GM12878 (cell line): ENCODE results near the gene FREM2. TPM values are rescaled to one million over a fixed set of nuclear protein-coding genes. Genes with fewer than 3 reads are reported as not detected.

Source experiments
- ATAC-seq: fragments of 200-7000 bp; cut with Tn5 transposase; 3 replicates; pipeline ENCODE4 v1.9.1; 2020; ENCODE audit warnings: mild to moderate bottlenecking, moderate library complexity
- BruUV-seq: library from RNA; stranded (reverse); fragments of 400-500 nt; replicated peaks from 2 replicates; lab custom pipeline; 2021; lab: Mats Ljungman, UMichigan
- CTCF ChIA-PET: fragments of 300-600 bp; sonication (Branson Sonifier 250); formaldehyde crosslinking; extraction: SDS; loops from one replicate; lab custom pipeline; 2021; ENCODE audit warnings: inconsistent platforms; lab: Yijun Ruan, JAX
- POLR2A ChIA-PET: fragments of 350-600 bp; formaldehyde crosslinking; extraction: SDS; loops from one replicate; lab custom pipeline; 2021; ENCODE audit warnings: inconsistent platforms; lab: Charles Lee
- RAD21 ChIA-PET: fragments of 300-600 bp; sonication (Branson Sonifier 250); formaldehyde crosslinking; loops from one replicate; lab custom pipeline; 2023; ENCODE audit warnings: antibody characterized with exemption; ENCODE audit not compliant: unreplicated experiment; lab: Charles Lee
- SMC1A ChIA-PET: fragments of 300-600 bp; sonication (Branson Sonifier 250); formaldehyde crosslinking; loops from one replicate; lab custom pipeline; 2023; ENCODE audit not compliant: unreplicated experiment, uncharacterized antibody; lab: Charles Lee
- DNase-seq: peaks from one replicate; pipeline ENCODE4 v3.0.0-alpha.2; 2011; ENCODE audit warnings: low read depth, low spot score
- FAIRE-seq: peaks from 3 replicates; lab custom pipeline; 2011; peaks lifted over from hg19 to GRCh38; lab: Jason Lieb, UNC
- H2AFZ ChIP-seq: 2 replicates; pipeline ENCODE4 v1.6.0; 2011; ENCODE audit warnings: low read depth, low read length, control low read depth; ENCODE audit not compliant: control insufficient read depth
- H3K27ac ChIP-seq: 2 replicates; pipeline ENCODE4 v1.5.1; 2011; ENCODE audit warnings: control low read depth; ENCODE audit not compliant: control insufficient read depth, insufficient read depth
- H3K27me3 ChIP-seq, 2 experiments: replicated peaks in 1 of 2; 2 replicates each; pipeline versions ENCODE4 v1.6.0 to v1.6.1; 2011; ENCODE audit warnings: low read length in 1 of 2; ENCODE audit not compliant: control insufficient read depth in 2 of 2, insufficient read depth in 2 of 2
- H3K36me3 ChIP-seq, 2 experiments: 2 replicates each; pipeline ENCODE4 v1.5.1; 2011; ENCODE audit warnings: low read length in 1 of 2; ENCODE audit not compliant: control insufficient read depth in 2 of 2, insufficient read depth in 2 of 2
- H3K4me1 ChIP-seq: 2 replicates; pipeline ENCODE4 v1.6.1; 2011; ENCODE audit warnings: mild to moderate bottlenecking, low read length, moderate library complexity, mixed read lengths; ENCODE audit not compliant: control insufficient read depth, insufficient read depth
- H3K4me2 ChIP-seq: 2 replicates; pipeline ENCODE4 v1.6.0; 2011; ENCODE audit warnings: control low read depth; ENCODE audit not compliant: control insufficient read depth, insufficient read depth
- H3K4me3 ChIP-seq: fragments of 200-600 bp; sonication (generic); 2 replicates; pipeline ENCODE4 v1.5.1; 2016
- H3K79me2 ChIP-seq: 2 replicates; pipeline ENCODE4 v1.6.0; 2011; ENCODE audit warnings: low read length; ENCODE audit not compliant: control insufficient read depth, insufficient read depth
- H3K9ac ChIP-seq: 2 replicates; pipeline ENCODE4 v1.8.0; 2011; ENCODE audit warnings: low read length, control low read depth, mixed read lengths; ENCODE audit not compliant: control insufficient read depth, insufficient read depth
- H3K9me3 ChIP-seq: replicated peaks from 3 replicates; pipeline ENCODE4 v1.5.1; 2011; ENCODE audit warnings: mild to moderate bottlenecking, low read length; ENCODE audit not compliant: control insufficient read depth, insufficient read depth
- H4K20me1 ChIP-seq: 2 replicates; pipeline ENCODE4 v1.6.0; 2011; ENCODE audit not compliant: control insufficient read depth, insufficient read depth
- ATF7 ChIP-seq: fragments of 450-650 bp; IDR thresholded peaks from 2 replicates; pipeline ENCODE4 v1.6.1; 2016; ENCODE audit warnings: low read depth, mild to moderate bottlenecking
- CBX3 ChIP-seq: fragments of 200-600 bp; sonication (generic); IDR thresholded peaks from 2 replicates; pipeline ENCODE4 v1.6.1; 2016; ENCODE audit warnings: low read depth, borderline replicate concordance
- HDAC6 ChIP-seq: fragments of 200-600 bp; sonication (generic); IDR thresholded peaks from one replicate; pipeline ENCODE4 v1.8.0; 2017; ENCODE audit warnings: antibody characterized with exemption; ENCODE audit not compliant: unreplicated experiment
- SMAD1 ChIP-seq: fragments of 450-650 bp; IDR thresholded peaks from 2 replicates; pipeline ENCODE4 v1.6.1; 2018; ENCODE audit warnings: mild to moderate bottlenecking, low read depth; ENCODE audit not compliant: partially characterized antibody
- SMC3 ChIP-seq: IDR thresholded peaks from 2 replicates; pipeline ENCODE4 v1.6.1; 2011; ENCODE audit warnings: low read length, improper control_type of control experiment, borderline replicate concordance
- TBL1XR1 ChIP-seq: IDR thresholded peaks from 2 replicates; pipeline ENCODE4 v1.6.1; 2012; ENCODE audit warnings: low read depth, low read length, improper control_type of control experiment
- YY1 ChIP-seq: IDR thresholded peaks from 2 replicates; pipeline ENCODE4 v1.6.1; 2011; ENCODE audit warnings: low read depth, mild to moderate bottlenecking, low read length
- ZNF24 ChIP-seq: fragments of 450-650 bp; IDR thresholded peaks from 2 replicates; pipeline ENCODE4 v1.6.1; 2017; ENCODE audit warnings: antibody characterized with exemption, mild to moderate bottlenecking
- ZSCAN29 ChIP-seq: fragments of 450-650 bp; IDR thresholded peaks from 2 replicates; pipeline ENCODE4 v1.6.1; 2017; ENCODE audit warnings: mild to moderate bottlenecking, moderate library complexity
- WGBS: methylation state at CpG from one replicate; pipeline ENCODE4 v1.1.6; 2016; ENCODE audit warnings: low lambda C conversion rate; ENCODE audit not compliant: insufficient replicate concordance, insufficient coverage; ENCODE audit errors: missing lambda C conversion rate; 5-methylcytosine and 5-hydroxymethylcytosine counted together
- in situ Hi-C: fragments of 300-500 bp; cut with MboI; formaldehyde crosslinking; loops from 9 replicates; pipeline ENCODE4 v1.14.3; 2018; ENCODE audit warnings: mixed read lengths
- intact Hi-C: fragments of 100-400 bp; cut with micrococcal nuclease; formaldehyde crosslinking; loops from one replicate; pipeline ENCODE4 v1.14.2; 2022; ENCODE audit not compliant: unreplicated experiment
- polyA plus RNA-seq, 11 experiments: library from polyadenylated mRNA; depleted of rRNA in 4 of 11; unstranded in 6 of 11; stranded (reverse) in 5 of 11; fragments of >200 nt; fragmentation: Nextera tagmentation in 4 of 11; fragmentation: Illumina TruSeq in 1 of 11; extraction: Ambion mirVana in 4 of 11; extraction: Trizol in 1 of 11; gene quantifications; 1 replicate in 1 of 11; 2 replicates in 10 of 11; pipeline versions ENCODE4 v1.2.1 to v1.2.3, GENCODE V29; 2011 to 2016; ENCODE audit warnings: inconsistent platforms in 2 of 11, missing spikeins in 2 of 11, low read depth in 1 of 11
- total RNA-seq, 4 experiments: library from RNA; depleted of rRNA in 3 of 4; stranded (reverse); fragments of >200 nt in 3 of 4; fragmentation: Illumina TruSeq in 1 of 4; extraction: Trizol in 1 of 4; gene quantifications; 2 replicates each; pipeline versions ENCODE4 v1.2.1 to v1.2.3, GENCODE V29; 2013 to 2021
- TF ChIP-seq, protein P1 (sequence below): IDR thresholded peaks from 2 replicates; pipeline ENCODE4 v1.6.1; 2011; ENCODE audit warnings: mild to moderate bottlenecking, low read depth, low read length, moderate library complexity; ENCODE audit not compliant: insufficient replicate concordance
- TF ChIP-seq, protein P2 (sequence below): IDR thresholded peaks from 2 replicates; pipeline ENCODE4 v1.6.1; 2012; ENCODE audit warnings: low read length, inconsistent platforms

Gene FREM2
- total and polyA plus RNA-seq, 10 of the 15 experiments (the other 5 are each of a cell fraction or from before 2014, with no cell fraction given), result 0.02 to 0.12 (median 0.05) TPM; not detected in 2

DNA sequence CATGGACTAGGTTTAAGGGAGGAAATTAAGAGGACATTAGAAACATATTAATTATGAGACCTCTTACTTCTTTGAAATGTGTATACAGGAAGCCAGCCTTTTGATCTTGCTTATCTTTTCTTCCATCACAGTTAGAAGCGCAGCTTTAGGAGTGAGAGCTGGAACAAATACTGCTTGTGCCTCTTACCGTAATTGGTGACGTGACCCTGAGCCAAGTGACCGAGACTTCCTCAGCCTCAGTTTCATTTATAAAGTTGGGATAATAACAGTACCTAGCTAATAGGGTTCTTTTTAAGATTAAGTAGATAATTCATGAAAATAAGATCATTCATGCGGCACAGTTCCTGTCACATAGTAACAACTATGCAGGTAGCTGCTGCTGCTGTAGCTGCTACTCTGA, 18.5 kb downstream of the FREM2 start:
- no peaks in the 10 kb centered on the region for H3K9me3 ChIP-seq
- H3K27me3 ChIP-seq, result no peaks in the 10 kb centered on the region
- 53% methylated on average over 5 of the region's 5 CpGs for WGBS
- DNase-seq, result no peak
- H3K27ac ChIP-seq, result no peak overlapping the region
- no TSS peak for BruUV-seq
- H3K9ac ChIP-seq, result no peak overlapping the region
- no peak for ATAC-seq
- intact Hi-C loops (no loop called here), in situ Hi-C loops (no loop called here)
- no peak overlapping the region for H3K4me2 ChIP-seq
- ChIA-PET POLR2A (no interaction called here), CTCF (interaction anchor here (1.3 kb wide), 1 partner anchor 8 kb away, joined by 3 read pairs; no protein-coding TSS in a partner anchor), RAD21 (no interaction called here), SMC1A (interaction anchor here (1.0 kb wide), 2 partner anchors 11 to 156 kb away, joined by 3 read pairs; no protein-coding TSS in a partner anchor)
- TF ChIP-seq, protein P1, sequence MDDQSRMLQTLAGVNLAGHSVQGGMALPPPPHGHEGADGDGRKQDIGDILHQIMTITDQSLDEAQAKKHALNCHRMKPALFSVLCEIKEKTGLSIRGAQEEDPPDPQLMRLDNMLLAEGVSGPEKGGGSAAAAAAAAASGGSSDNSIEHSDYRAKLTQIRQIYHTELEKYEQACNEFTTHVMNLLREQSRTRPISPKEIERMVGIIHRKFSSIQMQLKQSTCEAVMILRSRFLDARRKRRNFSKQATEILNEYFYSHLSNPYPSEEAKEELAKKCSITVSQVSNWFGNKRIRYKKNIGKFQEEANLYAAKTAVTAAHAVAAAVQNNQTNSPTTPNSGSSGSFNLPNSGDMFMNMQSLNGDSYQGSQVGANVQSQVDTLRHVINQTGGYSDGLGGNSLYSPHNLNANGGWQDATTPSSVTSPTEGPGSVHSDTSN, result no peak
- no peak for TF ChIP-seq ATF7
- no peak for TF ChIP-seq TBL1XR1
- no peak for TF ChIP-seq ZNF24
- TF ChIP-seq SMAD1, result no peak
- TF ChIP-seq YY1, result no peak
- TF ChIP-seq CBX3, result no peak
- TF ChIP-seq, protein P2, sequence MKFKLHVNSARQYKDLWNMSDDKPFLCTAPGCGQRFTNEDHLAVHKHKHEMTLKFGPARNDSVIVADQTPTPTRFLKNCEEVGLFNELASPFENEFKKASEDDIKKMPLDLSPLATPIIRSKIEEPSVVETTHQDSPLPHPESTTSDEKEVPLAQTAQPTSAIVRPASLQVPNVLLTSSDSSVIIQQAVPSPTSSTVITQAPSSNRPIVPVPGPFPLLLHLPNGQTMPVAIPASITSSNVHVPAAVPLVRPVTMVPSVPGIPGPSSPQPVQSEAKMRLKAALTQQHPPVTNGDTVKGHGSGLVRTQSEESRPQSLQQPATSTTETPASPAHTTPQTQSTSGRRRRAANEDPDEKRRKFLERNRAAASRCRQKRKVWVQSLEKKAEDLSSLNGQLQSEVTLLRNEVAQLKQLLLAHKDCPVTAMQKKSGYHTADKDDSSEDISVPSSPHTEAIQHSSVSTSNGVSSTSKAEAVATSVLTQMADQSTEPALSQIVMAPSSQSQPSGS, result no peak
- TF ChIP-seq HDAC6, result no peak
- TF ChIP-seq SMC3, result no peak
- TF ChIP-seq ZSCAN29, result no peak
- H3K4me3 ChIP-seq, result no peak overlapping the region
- no peaks in the 10 kb centered on the region for H3K36me3 ChIP-seq
- no peak overlapping the region for H2AFZ ChIP-seq
- H3K79me2 ChIP-seq, result no peaks in the 10 kb centered on the region
- H3K4me1 ChIP-seq, result no peaks in the 10 kb centered on the region
- H4K20me1 ChIP-seq, result no peaks in the 10 kb centered on the region
- FAIRE-seq, result no peak
